Loucy (cell line): Measurements from ENCODE around the gene ADGRF3.
"Not testable (repeated sequence)": the region's sequence is repeated elsewhere in the genome, so short reads cannot be mapped to it uniquely, and the experiment has no call there.

ENCODE experiments used
- H2AFZ ChIP-seq: fragments of 200-600 bp; sonication (generic); 2 replicates; pipeline ENCODE4 v1.6.0; 2016; ENCODE audit warnings: antibody characterized with exemption, mild to moderate bottlenecking, low read length, moderate library complexity
- H3F3A ChIP-seq: fragments of 200-600 bp; 2 replicates; pipeline ENCODE4 v1.6.0; 2016; ENCODE audit warnings: antibody characterized with exemption, low read depth, mild to moderate bottlenecking
- H3K27me3 ChIP-seq: fragments of 200-600 bp; sonication (generic); 2 replicates; pipeline ENCODE4 v1.6.1; 2014; ENCODE audit warnings: low read length, mild to moderate bottlenecking; ENCODE audit not compliant: insufficient read depth, poor library complexity, severe bottlenecking
- H3K36me3 ChIP-seq: fragments of 200-600 bp; sonication (generic); 2 replicates; pipeline ENCODE4 v1.6.1; 2016; ENCODE audit warnings: low read length; ENCODE audit not compliant: insufficient read depth
- H3K4me1 ChIP-seq: fragments of 200-600 bp; sonication (generic); 2 replicates; pipeline ENCODE4 v1.5.1; 2014; ENCODE audit warnings: low read length, mild to moderate bottlenecking; ENCODE audit not compliant: insufficient read depth, poor library complexity, severe bottlenecking
- H3K4me2 ChIP-seq: fragments of 200-600 bp; sonication (generic); 2 replicates; pipeline ENCODE4 v1.6.0; 2014; ENCODE audit warnings: antibody characterized with exemption, low read length, low read depth, mild to moderate bottlenecking; ENCODE audit not compliant: poor library complexity, severe bottlenecking
- H3K4me3 ChIP-seq: fragments of 200-600 bp; sonication (generic); 2 replicates; pipeline ENCODE4 v1.5.1; 2014; ENCODE audit warnings: low read length, mild to moderate bottlenecking, mixed read lengths; ENCODE audit not compliant: poor library complexity, severe bottlenecking
- H3K79me2 ChIP-seq: fragments of 200-600 bp; sonication (generic); 2 replicates; pipeline ENCODE4 v1.6.1; 2014; ENCODE audit warnings: low read length; ENCODE audit not compliant: insufficient read depth
- H3K9ac ChIP-seq: fragments of 200-600 bp; sonication (generic); 2 replicates; pipeline ENCODE4 v1.6.0; 2014; ENCODE audit warnings: mild to moderate bottlenecking, low read depth, low read length, moderate library complexity; ENCODE audit not compliant: poor library complexity, severe bottlenecking
- H3K9me2 ChIP-seq: fragments of 200-600 bp; sonication (generic); replicated peaks from 2 replicates; pipeline ENCODE4 v1.6.1; 2016; ENCODE audit warnings: low read depth, low read length, mixed read lengths
- H3K9me3 ChIP-seq: fragments of 200-600 bp; sonication (generic); 2 replicates; pipeline ENCODE4 v1.6.1; 2014; ENCODE audit warnings: mild to moderate bottlenecking, antibody characterized with exemption, low read length, low read depth; ENCODE audit not compliant: insufficient read depth
- H4K20me1 ChIP-seq: fragments of 200-600 bp; sonication (generic); 2 replicates; pipeline ENCODE4 v1.6.0; 2014; ENCODE audit warnings: antibody characterized with exemption, low read length, mild to moderate bottlenecking; ENCODE audit not compliant: insufficient read depth, poor library complexity, severe bottlenecking
- CTCF ChIP-seq: fragments of 200-600 bp; sonication (generic); conservative IDR thresholded peaks from 2 replicates; pipeline ENCODE4 v1.5.1; 2014; ENCODE audit warnings: mild to moderate bottlenecking, antibody characterized with exemption, low read length
- EZH2phosphoT487 ChIP-seq: fragments of 200-600 bp; IDR thresholded peaks from 2 replicates; pipeline ENCODE4 v1.6.1; 2018; ENCODE audit warnings: antibody characterized with exemption, mild to moderate bottlenecking, moderate library complexity, borderline replicate concordance

The ADGRF3 gene

GRCh38 chr2:26330604-26331003 lies 16.0 kb downstream of the ADGRF3 start:
- Histone ChIP-seq H3K9ac (peak overlapping the region; percentile 21), H3K27me3 (no peaks in the 10 kb centered on the region), H3K4me2 (peak overlapping the region; percentile 29), H3K9me3 (no peaks in the 10 kb centered on the region), H3K4me3 (no peak overlapping the region), H4K20me1 (no peaks in the 10 kb centered on the region), H2AFZ (peak overlapping the region; percentile 64), H3F3A (no peaks in the 10 kb centered on the region), H3K79me2 (no peaks in the 10 kb centered on the region), H3K4me1 (peaks cover 13% of the 10 kb centered on the region), H3K36me3 (no peaks in the 10 kb centered on the region), H3K9me2 (no peaks in the 10 kb centered on the region)
- TF ChIP-seq EZH2phosphoT487, result no peak
- no peak for TF ChIP-seq CTCF

- peak overlapping the region; percentile 64 for H2AFZ ChIP-seq
- H3K27me3 ChIP-seq, result no peaks in the 10 kb centered on the region
- no peaks in the 10 kb centered on the region for H3F3A ChIP-seq
- H3K4me2 ChIP-seq, result peak overlapping the region; percentile 29
- H3K36me3 ChIP-seq, result no peaks in the 10 kb centered on the region
- TF ChIP-seq CTCF (peak; percentile 96), EZH2phosphoT487 (no peak)
- peaks cover 13% of the 10 kb centered on the region for H3K4me1 ChIP-seq
- no peaks in the 10 kb centered on the region for H3K79me2 ChIP-seq
- no peaks in the 10 kb centered on the region for H3K9me2 ChIP-seq
- no peaks in the 10 kb centered on the region for H4K20me1 ChIP-seq
- no peaks in the 10 kb centered on the region for H3K9me3 ChIP-seq
- peak overlapping the region; percentile 21 for H3K9ac ChIP-seq
- H3K4me3 ChIP-seq, result no peak overlapping the region
These were observed 16.5 kb downstream of the ADGRF3 start for GRCh38 chr2:26330114-26330549.

GRCh38 chr2:26329083-26329482 lies 17.5 kb downstream of the ADGRF3 start:
- H3K4me3 ChIP-seq, H2AFZ ChIP-seq, H3K36me3 ChIP-seq, H4K20me1 ChIP-seq, H3K9me2 ChIP-seq, H3K9me3 ChIP-seq, H3K27me3 ChIP-seq, H3K9ac ChIP-seq, H3K4me2 ChIP-seq, H3F3A ChIP-seq, H3K79me2 ChIP-seq: not testable (repeated sequence)
- peaks cover 13% of the 10 kb centered on the region for H3K4me1 ChIP-seq
